Measurements from ENCODE around the gene SLC6A5. TPM values are rescaled to one million over a fixed set of nuclear protein-coding genes. Genes with fewer than 3 reads are reported as not detected.

SLC6A5 gene
- total RNA-seq, 4 donors from 2014 or later, result not detected

DNA sequence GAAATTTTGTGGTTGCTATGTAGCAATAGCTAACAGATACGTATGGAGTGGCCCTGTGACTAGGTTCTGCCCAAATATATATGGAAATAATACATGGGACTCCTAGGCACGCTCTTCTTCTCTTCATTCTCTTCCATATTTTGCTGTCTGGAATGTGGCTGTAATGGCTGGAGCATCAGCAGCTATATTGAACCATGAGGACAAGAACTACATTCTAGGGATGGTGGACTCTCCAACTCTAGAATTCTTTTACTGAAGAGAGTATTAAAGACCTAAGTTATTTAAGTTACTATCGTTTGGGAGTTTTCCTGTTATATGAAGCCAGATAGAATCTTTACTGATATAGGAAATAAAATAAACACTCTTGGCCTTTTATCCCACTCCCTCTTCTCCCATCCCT lies 62.4 kb downstream of the SLC6A5 start:
- TF ChIP-seq CTCF (IDR thresholded peaks at IDR 0.05; ENCODE audit: low read depth), result no peak

- no peak for TF ChIP-seq CTCF (IDR thresholded peaks at IDR 0.05; ENCODE audit: low read depth)
Observed at GRCh38 chr11:20668131-20668809, 68.9 kb downstream of the SLC6A5 start.

DNA sequence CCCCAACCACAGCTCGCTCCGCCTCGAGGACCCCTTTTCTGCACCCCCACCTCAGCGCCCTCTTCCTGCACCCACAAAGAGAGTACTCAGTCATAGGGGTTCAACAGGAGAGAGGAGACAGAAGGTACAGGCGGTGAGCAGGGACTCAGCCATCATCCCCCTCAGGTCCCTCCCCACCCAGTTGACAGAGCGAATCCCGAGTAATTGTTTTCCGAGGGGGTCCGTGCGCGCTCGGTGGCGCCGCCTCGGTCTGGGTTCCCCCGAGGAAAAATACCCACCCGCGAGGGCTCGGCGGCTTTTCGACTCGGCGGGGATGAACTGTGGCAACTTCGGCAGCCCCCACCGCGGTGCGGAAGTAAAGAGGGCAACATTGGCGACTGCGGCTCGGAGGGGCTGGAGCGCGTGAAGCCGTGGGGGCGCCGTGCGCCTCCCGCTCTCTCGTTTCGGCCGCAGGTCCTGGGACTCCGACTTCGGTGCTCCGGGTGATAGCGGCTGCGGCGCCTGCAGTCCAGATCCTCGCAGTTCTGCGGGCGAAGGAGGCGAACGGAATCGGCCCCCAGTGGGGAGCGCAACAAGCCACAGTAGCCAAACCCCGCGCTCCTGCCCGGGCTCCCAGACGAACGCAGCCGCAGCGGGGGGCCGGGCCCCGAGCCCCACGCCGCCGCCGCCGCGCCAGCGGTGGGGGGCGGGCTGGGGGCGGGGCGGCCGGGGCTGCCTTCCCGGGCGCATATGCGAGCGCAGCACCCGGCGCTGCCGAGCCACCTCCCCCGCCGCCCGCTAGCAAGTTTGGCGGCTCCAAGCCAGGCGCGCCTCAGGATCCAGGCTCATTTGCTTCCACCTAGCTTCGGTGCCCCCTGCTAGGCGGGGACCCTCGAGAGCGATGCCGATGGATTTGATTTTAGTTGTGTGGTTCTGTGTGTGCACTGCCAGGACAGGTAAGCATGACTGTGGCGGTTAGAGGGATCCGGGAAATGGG lies 69.7 kb downstream of the SLC6A5 start, which contains the start of gene NELL1:
NELL1 (plus strand) TSS at position 743 of the 976 bp plus-strand sequence.
- TF ChIP-seq CTCF (IDR thresholded peaks at IDR 0.05; ENCODE audit: low read depth), result no peak

DNA sequence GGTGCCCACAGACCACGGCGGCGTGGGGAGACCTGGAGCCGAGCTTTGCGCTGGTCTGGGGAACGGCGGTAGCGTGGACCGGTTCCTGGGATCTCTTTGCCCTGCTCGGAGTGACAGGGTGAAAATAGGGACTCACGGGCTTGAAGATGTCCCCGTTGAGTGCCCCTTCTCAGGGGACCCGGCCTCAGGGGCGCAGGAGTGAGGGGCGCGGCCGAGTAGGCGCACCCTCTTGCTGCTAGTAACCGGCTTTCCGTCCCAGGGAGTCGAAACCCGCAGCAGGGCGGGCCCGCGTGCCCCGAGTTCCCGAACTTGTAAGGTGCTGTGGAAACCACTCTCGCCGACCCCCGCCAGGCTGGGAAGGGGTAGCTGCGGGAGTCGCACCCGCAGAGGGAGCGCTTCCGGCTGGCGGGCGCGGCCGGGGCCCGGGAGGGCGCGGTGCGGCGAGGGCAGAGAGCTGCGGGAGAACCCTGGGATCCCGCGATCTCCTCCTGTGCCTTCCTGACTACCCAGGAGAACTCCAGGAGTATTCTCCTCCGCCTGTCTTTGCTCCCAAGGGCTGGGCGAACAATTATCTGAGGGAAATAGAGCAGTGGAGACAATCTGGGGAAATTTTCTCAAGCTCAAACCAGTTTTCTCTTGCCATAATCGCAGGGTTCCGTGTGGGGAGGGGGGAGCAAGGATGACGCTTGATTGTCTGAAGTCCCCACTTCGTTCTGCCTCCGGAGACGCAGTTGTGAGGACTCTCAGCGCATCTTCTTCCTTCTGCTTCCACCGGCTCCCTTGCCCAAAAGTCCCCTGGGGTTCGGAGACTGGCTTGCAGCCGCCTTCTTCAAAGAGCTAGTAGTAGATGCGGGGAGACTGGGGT lies 70.6 kb downstream of the SLC6A5 start:
- no peak for TF ChIP-seq CTCF (IDR thresholded peaks at IDR 0.05; ENCODE audit: low read depth)

GRCh38 chr11:20670932-20671403 lies 71.6 kb downstream of the SLC6A5 start:
- TF ChIP-seq CTCF (IDR thresholded peaks at IDR 0.05; ENCODE audit: low read depth), result no peak

- no peak for TF ChIP-seq CTCF (IDR thresholded peaks at IDR 0.05; ENCODE audit: low read depth)
Observed at GRCh38 chr11:20671856-20672546, 72.6 kb downstream of the SLC6A5 start.

Data from subcutaneous adipose tissue (tissue), 4 donors.